ENCODE measurements around the gene KRTAP10-1.

DNA sequence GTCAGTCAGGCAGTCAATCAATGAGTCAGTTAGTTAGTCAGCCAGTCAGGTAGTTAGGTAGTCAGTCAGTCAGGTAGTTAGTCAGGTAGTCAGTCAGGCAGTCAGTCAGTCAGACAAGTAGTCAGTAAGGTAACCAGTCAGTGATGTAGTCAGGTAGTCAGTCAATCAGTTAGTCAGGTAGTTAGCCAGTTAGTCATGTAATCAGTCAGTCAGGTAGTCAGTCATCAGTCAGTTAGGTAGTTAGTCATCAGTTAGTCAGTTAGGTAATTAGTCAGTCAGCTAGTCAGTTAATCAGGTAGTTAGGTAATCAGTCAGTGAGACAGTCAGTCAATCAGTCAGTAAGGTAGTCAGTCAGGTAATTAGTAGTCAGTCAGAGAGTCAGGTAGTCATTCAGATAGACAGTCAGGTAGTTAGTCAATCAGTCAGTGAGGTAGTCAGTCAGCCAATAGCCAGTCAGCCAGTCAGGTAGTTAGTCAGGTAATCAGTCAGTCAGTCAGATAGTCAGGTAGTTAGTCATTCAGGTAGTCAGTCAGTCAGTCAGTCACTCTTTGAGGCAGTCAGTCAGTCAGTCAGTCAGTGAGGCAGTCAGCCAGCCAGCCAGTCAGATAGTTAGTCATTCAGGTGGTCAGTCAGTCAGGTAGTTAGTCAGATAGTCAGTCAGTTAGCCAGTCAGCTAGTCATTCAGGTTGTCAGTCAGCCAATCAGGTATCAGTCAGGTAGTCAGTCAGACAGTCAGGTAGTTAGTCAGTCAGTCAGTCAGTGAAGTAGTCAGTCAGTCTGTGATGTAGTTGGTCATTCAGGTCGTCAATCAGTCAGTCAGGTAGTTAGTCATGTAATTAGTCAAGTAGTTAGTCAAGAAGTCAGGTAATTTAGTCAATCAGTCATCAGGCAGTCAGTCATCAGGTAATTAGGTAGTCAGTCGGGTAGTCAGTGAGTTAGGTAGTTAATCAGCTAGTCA lies 15.3 kb downstream of the KRTAP10-1 start:
- TF ChIP-seq POLR2A (IDR thresholded peaks at IDR 0.05): no peak
- TF ChIP-seq, protein P1, sequence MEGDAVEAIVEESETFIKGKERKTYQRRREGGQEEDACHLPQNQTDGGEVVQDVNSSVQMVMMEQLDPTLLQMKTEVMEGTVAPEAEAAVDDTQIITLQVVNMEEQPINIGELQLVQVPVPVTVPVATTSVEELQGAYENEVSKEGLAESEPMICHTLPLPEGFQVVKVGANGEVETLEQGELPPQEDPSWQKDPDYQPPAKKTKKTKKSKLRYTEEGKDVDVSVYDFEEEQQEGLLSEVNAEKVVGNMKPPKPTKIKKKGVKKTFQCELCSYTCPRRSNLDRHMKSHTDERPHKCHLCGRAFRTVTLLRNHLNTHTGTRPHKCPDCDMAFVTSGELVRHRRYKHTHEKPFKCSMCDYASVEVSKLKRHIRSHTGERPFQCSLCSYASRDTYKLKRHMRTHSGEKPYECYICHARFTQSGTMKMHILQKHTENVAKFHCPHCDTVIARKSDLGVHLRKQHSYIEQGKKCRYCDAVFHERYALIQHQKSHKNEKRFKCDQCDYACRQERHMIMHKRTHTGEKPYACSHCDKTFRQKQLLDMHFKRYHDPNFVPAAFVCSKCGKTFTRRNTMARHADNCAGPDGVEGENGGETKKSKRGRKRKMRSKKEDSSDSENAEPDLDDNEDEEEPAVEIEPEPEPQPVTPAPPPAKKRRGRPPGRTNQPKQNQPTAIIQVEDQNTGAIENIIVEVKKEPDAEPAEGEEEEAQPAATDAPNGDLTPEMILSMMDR (IDR thresholded peaks at IDR 0.05): no peak
